GM21360 (cell line): ENCODE measurements around the gene PLXNA1.

ENCODE experiments used
- ATAC-seq: cut with Tn5 transposase; IDR thresholded peaks from one replicate; pipeline ENCODE4 v1.9.1; 2021; ENCODE audit warnings: mild to moderate bottlenecking, moderate library complexity; ENCODE audit not compliant: unreplicated experiment

PLXNA1 gene

DNA sequence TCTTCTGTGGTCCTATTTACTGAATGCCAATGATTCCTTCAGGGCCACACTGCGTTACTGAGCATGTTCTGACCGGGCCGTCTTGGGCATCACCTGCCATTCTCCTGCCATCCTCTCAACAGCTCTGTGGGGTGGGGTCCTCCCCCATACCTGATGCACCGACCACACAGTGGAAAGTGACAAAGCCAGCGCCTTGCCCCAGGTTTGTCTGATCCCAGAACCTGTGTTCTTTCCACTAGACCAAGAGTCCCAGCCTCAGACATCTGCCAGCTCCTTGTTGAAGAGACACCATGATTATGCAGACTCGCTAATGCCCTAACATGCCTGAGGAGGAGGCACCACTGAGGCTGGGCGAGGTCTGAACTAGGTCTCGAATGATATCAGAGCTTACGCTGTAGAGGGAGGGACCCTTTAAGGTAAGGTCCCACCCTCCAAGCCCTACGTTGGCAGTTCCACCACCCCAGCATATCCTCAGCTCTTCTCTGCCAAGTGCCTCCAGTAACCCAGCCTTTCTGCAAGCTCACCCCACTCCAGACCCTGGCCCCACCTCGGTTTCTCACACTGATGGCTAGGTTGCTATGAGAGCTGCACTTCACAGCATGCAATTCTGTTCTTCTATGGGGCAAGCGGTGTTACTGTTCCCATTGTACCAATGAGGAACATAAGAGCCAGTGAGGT is 29.8 kb upstream of the PLXNA1 start:
- no peak for ATAC-seq

DNA sequence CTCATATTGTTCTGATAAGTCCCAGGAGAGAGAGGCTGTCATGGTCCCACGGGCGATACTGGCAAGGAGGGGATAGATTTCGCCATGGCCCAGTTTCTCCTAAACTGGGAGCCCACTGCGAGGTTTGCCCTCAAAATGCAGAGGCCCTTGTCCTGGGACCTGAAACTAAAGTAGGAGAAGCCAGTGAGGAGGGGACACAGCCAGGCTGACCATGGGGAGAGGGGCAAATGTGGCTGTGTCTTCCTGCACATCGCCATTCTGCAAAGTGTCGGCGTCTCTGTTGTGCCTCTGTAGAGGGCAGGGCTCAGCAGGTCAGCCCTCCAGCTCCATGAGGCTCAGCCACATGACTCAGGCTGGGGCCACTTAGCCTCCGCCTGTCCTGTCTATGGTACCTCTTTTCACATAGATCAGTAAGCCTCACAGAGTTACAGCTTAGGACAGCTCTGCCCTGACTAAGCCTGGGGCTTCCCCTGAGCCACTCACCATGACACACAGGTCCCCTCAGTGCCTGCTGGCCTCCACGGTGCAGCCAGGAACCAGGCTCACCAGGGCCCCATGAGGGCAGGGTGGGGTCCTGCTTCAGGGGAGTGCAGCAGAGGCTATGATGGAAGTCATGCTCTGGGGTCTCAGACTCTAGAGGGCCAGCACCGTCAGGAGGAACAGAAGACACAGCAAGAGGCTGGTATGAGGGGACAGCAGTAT is 28.6 kb upstream of the PLXNA1 start:
- ATAC-seq: no peak

DNA sequence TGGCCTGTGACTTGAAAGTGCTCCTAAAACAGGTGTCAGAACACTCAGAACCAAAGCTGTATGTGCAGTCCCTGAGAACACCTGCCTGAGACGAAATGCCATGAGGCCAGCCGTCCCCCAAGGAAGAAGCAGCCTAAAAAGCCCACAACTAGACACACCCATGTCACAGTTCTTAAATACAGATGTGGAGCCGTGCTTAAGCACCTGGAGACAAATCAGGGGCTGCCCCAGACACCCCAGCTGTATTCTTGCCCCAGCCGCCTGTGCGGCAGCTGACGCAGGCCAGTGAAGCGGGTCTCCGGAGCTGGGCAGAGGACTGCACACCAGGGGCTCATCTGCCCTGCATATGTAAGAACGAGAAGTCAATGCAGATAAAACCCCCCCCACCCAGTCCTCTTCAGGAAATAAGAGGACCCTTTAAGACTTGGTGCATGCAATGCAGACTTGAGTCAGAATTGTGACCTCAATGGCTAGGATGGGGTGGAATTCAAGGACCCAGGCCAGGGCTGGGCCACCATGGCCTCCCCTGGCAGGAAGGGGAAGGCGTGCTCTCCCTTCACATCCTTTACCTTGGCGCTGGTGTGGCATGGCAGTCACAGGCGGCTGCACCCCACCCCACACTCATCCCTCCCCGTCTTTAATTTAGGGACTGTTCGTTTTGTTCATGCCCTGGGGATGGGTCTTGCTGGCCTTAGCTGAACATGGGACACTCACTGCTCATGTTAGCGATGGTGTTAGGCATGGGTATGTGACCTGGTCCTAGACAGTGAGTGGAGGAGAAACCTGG is 27.7 kb upstream of the PLXNA1 start:
- ATAC-seq: no peak

DNA sequence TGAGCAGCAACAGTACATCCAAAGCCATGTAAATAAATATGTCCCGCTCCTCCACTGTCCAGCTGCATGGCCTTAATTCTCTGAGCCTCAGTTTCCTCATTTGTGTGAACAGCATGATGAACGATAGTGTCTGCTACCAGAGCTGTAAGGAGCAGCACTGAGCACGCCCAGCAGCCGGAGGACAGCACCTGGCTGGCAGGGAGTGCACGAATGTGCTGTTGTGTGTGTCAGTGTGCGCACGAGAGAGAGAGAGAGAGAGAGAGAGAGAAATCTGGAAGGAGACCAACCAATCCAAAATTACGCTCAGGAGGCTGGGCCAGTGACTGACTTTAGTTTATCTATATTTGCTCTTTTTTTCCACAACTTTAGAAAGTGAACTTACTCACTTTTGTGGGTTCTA is 26.6 kb upstream of the PLXNA1 start:
- no peak for ATAC-seq

DNA sequence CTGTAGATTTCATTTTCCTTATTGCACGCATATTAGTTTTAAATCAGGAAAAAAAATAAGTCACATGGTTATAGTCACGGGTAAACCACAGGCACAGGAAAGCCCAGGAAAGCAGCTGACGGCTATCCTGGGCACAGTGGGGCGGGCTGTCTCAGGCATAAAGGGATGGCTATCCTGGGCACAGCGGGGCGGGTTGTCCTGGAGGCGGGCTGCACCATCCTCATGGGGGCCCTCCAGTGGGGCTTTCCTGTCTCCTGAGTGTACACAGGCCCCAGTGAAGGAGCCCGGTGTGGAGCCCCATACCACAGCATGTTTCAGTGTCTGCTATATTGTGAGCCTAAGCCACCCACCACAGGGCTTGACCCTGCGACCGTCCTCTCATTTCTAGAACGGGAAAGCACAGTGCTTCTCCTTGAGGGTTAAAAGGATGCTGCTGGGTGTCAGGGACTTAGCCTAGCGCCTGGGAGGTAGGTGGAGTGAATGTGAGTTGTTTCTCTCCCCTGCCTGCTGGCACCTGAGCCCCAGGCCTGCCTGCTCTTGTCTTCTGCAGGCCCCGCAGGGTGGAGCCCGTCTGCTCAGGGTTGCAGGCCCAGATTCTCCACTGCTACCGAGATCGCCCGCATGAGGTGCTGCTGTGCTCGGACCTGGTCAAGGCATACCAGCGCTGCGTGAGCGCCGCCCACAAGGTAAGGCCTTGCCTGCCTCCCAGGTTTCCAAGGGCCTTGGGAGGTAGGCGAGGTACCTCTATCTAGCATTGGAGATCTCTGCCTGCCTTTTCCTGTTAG is 25.9 kb upstream of the PLXNA1 start:
- ATAC-seq: no peak

DNA sequence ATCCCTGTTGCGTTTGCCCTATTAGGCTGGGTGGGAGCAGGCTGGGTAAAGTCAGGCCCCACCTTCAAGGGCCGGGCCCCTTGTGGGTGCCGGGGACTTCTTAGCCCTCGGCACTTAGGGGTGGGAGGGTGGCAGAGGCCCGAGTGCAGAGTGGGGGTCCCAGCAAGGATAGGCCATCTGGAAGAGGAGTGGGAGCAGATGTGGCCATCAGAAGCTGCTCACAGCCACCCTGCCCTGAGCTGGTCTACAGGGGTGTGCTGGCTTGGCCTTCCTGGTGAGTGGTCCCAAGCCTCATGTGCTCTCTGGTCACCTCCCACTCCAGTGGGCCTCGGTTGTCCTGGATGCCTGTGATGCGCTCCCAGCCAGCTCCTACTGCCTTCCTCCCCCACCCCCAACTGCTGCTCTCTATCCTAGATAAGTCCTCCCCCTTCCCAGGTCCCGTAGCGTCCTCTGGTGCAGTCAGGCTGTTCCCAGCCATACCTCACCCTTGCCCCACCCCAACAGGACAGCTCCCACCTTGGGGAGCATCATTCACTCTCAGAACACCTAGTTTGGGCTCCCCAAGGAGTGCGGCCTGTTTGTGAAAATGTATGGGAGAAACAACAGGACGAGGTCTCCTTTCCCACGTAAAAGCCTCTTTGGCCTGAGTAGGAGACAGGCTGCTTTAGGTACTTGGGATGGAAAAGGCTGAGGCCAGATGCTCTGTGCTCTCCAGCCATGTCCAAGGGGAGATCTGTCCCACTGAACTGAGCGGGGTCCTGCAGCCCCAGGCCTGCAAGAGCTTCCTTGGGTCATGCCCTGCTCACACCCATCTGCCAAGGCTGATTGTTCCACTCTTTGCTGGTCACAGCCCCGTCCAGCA is 24.9 kb upstream of the PLXNA1 start:
- ATAC-seq: no peak

DNA sequence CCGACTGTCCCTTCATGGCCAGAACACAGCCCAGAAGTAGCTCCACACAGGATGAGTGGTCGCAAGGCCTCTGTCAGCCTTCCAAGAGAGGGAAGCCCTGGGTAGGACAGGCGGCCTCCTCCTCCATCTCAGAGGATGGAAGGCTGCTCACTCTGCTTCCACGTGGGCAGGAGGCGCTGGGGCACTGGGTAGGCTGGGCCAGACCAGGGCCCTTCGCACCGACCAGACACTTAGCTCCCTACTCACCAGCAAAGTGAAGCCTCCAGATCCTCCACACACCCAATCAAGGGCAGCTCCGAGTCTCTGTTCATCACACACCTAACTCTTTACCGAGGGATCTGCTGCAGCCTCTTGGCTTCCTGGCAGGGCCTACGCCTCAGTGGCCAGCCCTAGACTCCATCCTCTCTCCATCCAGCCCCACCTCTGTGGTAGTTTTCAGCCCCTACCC is 24.3 kb upstream of the PLXNA1 start:
- ATAC-seq: no peak

DNA sequence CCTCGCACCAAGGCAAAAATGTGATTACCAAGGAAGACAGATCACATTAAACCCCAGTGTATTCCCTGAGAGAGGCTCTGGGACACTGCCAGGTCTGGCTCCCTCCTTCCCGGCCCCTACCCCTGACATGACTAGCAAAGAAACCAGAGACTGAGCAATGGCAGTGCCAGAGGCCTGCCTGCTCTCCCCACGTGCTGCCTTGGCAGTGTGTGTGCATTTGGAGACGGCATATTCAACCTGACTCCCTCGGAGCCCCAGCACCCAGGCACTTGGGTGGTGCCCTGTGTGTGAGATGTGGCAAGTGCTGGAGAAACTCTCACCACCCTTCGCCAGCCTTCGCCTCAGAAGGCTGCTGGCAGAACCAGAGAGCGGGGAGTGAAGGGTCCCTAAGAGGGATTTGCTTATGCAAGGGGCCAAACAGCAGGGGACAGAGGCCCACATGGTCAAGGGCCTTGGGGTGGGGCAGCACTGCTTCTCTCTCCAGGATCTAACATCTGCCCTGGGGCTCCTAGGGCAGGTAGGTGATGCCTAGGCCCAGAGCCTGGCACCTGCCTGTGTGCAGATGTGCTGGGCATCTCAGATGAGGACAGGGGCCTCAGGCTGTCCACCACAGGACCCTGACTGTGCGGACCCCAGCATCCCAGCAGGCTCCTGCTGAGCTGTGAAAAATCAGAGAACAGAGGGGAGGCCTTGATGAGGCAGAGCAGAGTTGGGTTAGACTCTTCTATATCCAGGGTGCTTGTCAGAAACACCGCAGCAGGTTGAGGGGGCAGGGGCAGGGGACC is 23.6 kb upstream of the PLXNA1 start:
- no peak for ATAC-seq

DNA sequence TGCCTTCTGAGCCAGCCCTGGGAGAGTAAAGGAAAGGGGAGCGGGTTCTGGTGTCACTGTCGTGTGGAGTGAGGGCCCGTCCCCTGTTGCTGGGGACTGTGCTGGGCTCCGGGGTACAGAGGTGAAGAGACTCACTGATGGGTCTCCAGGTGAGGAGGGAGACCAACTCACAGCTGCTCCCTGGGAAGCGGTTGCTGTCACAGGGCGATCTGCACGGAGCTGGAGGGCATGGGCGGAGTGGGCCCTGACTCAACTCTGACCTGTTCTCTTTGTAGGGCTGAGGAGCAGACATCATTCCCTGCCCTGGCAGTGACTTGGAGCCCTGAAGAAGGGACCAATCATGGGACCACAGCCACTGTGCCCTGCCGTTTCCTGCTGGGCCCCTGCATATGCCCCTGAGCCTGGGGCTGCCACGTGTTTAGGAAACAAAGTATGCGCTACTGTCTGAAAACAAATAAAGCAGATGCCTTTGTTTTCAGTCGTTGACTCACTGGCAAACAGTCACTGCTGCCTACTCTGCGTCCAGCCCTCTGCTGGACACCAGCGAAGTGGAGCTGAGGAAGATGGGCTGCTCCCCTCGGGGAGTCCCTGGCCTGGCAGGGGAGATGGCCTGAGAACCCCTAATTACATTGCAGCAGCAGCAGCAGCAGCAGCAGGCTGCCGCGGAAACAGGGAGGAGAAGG is 22.9 kb upstream of the PLXNA1 start:
- no peak for ATAC-seq

DNA sequence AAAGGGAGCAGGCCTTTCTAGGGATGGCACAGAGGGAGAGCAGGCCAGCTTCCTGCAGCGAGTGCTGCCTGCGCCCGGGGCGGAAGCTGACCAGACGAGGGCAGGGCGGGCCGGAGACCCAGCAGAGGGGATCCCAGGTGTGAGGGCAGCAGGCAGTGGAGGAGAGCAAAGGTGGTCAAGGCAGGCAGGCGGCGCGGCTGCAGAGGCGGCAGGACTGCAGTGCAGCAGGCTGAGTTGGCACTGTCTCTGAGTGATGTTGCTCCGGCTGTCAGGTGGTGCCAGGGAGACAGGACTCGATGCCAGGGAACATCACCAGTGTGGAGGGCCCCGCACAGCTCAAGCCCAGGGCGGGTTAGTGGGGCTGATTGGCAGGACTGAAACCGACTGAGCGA is 22.3 kb upstream of the PLXNA1 start:
- ATAC-seq: no peak

DNA sequence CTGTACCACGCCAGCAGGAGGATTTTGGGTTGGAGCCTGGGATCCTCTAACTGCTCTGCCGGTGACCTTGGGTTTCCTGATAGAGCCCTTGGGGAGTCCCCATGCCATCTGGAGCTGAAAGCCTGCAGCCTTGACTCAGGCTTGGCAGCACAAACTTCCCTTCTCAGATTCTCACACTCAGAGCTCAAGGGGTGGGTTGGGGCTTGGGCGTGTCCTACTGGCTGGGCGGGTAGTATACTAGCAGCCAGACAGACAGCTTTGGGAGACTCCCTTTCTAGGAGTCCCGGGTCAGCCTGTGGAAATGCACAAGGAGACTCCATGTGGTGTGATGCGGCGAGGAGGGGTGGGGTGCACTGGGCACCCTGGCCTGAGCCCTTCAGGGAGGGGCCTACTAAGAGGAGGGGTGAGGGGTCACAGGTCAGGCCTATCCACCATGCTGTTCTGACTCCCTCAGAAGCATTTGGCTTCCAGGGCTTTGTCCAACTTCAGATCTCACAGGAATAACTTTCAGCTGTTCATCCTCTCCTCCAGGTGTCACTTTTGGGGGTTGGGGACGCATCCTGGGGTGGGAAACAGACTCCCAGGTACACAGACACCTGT is 21.6 kb upstream of the PLXNA1 start:
- no peak for ATAC-seq

DNA sequence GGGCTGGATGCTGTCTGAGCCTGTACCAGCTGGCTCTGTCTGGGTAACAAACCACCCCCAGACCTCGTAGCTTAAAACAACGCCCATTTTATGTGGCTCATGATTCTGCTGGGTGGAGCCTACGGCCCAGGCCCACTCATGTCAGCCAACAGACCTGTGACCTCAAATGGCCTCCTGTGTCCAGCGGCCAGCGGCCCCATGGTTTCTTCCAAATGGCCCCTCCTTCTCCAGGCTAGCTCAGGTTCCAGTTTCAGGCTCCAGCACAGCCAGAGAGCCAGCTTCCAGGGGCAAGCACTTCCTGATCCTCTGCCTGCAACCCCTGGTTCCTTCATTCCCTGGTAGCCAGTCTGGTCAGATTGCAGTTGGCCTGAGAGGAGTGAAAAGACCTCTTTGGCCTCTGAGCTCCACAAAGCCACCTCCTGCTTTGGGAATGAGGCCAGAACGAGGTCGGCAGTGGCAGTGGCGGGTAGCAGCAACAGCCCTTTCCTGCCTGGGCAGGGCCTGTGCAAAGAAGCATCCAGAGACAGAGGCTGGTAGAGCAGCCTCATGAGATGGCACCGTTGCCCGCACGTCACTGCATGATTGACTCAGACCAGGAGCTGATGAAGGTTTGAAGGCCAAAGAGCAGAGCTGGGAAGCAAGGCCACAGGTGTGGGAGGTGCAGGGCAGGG is 21.0 kb upstream of the PLXNA1 start:
- no peak for ATAC-seq

DNA sequence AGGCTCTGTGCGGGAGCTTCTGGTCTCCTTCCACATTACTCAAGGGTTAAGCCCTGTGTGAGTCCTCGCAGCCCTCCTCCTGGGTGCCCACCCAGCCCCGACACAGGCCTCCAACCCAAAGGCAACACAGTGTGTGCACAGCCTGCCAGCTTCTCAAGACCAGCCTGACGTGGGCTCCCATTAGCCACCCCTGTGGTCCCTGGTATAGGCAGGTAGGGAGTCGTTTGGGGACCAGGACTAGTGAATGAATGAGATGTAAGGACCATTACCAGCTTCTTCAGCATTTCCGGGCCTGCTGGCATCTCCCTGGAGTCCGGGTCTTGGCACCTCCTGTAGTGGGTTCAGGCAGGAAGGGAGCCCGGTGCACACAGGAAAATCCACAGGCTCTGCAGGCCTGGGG is 20.2 kb upstream of the PLXNA1 start:
- no peak for ATAC-seq

DNA sequence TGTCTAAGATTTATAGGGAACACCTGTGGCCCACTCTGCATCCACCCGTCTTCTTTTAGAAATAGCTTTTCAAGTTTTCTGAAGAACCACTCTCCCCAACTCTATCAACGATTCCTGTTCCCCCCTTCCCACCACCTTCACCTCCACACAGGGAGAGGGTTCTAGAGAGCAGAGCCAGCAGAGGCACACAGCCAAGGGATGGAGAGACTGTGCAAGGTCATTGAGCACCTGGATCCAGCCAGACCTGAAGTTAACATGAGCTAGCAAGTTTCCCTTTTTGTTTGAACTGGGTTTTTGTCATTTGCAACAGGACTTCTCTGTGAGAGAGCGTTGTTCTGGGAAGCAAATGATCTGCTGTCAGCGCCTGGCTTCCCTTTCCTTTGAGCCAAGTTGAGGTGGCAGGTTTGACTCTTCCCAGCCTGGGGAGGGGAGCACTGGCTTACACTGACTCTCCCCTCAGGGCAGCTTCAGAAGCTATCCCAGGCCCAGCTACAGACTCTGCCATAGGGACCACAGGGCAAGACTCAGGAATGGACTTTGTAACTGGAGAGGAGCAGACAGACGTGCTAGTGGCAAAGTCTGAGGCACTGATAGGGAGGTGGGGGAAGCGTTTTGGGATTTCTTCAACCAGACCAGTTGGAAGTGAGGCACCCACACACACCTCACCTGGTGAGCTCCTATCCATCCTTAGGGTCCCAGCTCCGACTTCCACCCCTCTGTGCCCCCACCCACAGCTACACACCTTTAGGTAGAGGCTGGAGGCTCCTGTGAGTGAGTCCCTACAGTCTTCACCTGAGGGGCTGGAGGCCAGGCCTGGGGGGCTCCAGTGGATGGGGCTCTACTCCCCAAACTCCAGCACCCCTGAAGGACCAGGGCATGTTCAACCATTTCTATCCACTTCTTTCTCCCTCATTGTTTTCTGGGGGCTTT is 19.4 kb upstream of the PLXNA1 start:
- no peak for ATAC-seq

DNA sequence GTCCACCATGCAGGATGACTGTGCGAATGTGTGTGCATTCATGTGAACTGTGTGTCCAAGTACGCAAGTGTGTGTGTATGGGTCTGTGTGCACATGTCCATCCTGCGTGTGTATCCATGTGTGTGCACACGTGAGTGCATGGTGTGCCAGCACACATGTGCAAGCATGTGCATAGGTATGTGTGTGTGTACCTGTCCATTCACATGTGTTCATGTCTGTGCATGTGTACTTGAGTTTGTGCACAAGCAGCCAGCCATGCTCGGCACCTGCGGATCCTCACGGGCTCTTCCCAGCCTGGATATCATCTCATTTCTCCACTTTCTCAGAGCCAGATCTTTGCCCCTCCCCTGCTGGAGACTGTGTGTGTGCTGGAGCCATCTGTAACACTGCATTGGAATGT is 18.7 kb upstream of the PLXNA1 start:
- ATAC-seq: no peak

DNA sequence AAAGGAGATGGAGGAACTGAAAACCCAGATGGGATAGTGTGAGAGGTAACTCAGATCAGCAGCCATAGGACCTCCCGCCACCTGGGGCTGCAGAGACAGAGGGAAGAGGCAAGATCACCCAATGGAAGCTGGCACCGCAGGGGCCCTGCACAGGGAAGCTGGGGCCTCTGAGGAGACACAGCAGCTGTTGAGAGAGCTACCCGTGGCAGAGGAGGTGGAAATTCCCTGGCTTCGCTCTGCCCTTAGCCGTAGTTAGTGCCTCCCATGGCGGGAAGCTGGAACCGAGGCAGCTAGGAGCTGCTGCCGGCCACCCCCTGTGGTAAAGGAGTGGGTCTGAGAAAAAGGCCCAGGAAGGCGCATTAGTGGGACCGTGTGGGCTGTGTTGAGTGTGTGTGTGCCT is 18.0 kb upstream of the PLXNA1 start:
- ATAC-seq: no peak

DNA sequence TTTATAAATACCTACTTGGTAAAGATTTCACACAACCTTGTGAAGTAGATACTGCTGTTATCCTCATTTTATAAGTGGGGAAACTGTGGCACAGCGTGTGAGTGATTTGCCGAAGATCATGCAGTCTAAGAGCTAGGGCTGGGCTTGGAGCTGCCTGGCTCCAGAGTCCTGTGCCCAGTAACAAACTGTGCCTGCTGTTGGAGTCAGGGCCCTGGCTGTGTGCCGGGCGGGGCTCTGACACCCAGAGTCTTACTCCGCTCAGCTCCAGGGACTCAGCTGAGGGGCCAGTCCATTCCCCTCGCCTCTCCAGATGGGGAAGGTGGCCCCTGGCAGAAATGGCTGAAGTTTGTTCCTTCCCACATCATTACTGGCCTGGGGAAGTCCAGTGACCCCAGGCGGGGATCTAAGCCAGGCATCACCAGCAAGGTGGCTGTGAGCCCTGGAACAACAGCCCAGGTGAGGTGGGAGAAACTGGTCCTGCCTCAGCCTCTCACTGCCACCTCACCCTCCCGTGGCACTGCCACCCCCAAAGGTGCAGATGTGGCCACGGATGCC is 17.3 kb upstream of the PLXNA1 start:
- ATAC-seq: no peak
